Measurements from ENCODE around the gene GMPR2.
"Not testable (repeated sequence)": the region's sequence is repeated elsewhere in the genome, so short reads cannot be mapped to it uniquely, and the experiment has no call there.

Gene GMPR2

DNA sequence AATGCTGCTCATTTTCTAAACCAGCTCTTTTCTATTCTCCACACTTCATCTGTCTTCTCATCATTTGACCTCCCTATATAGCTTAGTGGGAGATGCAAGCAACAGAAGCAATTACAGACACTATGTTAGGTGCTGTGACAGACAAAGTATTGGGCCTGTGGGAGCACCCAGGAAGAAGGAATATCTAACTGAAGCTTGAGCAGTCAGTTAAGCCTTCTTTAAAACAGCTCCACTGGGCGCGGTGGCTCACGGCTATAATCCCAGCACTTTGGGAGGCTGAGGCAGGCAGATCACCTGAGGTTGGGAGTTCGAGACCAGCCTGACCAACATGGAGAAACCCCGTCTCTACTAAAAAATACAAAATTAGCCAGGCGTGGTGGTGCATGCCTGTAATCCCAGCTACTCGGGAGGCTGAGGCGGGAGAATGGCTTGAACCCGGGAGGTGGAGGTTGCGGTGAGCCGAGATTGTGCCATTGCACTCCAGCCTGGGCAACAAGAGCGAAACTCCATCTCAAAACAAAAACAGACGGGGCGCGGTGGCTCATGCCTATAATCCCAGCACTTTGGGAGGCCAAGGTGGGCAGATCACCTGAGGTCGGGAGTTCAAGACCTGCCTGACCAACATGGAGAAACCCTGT lies 29.4 kb upstream of the GMPR2 start:
- DNase-seq: not testable (repeated sequence)

DNA sequence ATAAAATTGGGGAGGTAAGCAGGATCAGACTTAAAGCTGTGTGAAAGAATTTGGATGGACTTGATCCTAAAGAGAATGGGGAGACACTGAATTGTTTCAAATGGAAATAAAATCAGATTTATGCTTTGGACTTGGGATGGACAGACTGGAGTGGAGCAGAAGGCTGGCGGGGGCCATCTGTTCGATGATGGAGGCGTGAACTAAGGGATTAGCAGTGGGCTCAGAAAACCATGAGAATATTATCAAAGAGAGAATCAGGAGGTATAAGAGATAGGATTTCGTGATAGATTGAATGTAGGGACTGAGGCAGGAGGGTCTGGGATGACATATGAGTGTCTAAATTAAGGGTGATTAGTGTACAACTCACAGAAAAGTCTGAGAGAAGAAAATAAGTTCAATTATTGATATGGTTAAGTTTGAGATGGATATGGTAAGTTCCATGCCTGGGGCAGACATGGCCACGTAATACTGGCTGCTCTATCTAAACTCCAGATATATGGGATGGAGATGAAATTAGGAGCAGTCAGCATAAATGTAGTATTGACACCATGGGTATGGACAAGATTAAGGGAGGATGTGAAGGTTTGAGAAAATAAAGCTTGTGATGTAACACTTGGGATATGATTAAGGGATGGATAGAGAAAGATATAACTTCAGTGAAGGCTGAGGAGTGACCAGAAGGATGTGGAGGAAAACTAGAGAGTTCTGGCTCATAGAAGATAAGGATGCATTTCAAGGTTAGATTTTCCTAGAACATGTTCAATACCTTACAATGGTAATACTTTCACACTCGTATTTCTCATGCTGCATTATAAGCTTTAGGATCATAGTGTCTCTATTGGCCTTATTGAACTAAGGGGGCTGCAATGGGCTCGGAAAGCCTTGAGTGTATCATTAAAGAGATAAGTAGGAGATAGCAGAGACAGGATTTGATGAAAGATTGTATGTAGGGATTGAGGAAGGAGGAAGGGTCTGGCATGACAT lies 28.3 kb upstream of the GMPR2 start:
- DNase-seq: no peak

DNA sequence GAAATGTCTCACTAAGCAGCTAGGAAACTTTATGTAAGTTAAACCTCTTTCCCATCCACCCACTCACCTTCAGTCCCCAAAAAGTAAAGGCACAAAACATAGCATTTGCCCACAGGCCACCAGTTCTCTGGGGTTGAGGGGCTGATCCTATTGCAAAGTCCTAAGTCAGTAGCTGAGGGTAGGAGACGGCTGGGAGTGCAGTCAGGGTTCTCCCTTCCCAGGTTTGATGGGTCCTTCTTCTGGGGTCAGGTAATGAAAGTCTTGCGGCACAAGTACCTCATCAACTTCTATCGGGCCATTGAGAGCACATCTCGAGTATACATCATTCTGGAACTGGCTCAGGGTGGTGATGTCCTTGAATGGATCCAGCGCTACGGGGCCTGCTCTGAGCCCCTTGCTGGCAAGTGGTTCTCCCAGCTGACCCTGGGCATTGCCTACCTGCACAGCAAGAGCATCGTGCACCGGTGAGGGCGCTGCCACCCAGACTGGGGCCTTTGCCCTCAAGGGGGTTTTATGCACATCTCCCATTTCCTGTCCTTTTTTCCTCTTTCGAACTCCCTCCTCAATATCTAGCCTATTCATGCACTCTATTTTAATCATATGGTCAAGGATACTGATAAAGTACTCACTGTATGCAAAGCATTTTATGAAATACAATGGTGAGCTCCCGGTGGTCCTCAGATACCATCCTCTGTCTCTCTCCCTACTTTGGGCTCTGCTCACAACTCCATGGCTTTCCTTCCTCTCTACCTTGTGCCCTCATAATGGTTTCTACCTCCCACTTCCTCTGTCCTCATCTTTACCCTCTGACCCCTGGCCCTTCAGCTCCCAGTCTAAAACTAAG lies 26.2 kb upstream of the GMPR2 start:
- no peak for DNase-seq

DNA sequence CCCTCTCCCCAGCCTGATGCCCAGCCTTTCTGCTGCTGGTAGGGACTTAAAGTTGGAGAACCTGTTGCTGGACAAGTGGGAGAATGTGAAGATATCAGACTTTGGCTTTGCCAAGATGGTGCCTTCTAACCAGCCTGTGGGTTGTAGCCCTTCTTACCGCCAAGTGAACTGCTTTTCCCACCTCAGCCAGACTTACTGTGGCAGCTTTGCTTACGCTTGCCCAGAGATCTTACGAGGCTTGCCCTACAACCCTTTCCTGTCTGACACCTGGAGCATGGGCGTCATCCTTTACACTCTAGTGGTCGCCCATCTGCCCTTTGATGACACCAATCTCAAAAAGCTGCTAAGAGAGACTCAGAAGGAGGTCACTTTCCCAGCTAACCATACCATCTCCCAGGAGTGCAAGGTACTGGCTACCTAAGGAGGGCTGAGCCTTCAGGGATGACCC lies 25.6 kb upstream of the GMPR2 start:
- no peak for DNase-seq

DNA sequence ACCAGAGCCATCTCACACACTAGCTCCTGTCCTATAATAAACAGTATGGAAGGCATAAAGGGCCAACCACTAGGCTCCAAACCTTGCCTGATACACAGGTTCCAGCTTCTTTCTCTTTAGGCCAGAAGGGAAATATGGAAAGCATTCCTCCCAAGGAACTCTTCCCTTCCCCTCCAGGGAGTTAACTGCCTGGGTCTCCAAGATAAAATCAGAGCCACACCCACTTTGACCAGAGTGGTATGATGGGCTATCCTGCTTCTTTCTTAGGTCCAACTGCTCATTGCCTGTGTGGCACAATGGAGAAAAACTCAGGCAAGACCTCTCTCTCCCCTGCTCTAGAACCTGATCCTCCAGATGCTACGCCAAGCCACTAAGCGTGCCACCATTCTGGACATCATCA lies 25.1 kb upstream of the GMPR2 start:
- DNase-seq: no peak

- no peak for DNase-seq
These were observed 21.4 kb upstream of the GMPR2 start for GRCh38 chr14:24211311-24211710.

- DNase-seq: peak; percentile 97
These were observed 19.5 kb upstream of the GMPR2 start, which contains the start of gene CHMP4A for GRCh38 chr14:24212924-24213865. TSS of gene CHMP4A (minus strand) at chr14:24213488. CDS start at chr14:24213439, 49 bp downstream.

DNA sequence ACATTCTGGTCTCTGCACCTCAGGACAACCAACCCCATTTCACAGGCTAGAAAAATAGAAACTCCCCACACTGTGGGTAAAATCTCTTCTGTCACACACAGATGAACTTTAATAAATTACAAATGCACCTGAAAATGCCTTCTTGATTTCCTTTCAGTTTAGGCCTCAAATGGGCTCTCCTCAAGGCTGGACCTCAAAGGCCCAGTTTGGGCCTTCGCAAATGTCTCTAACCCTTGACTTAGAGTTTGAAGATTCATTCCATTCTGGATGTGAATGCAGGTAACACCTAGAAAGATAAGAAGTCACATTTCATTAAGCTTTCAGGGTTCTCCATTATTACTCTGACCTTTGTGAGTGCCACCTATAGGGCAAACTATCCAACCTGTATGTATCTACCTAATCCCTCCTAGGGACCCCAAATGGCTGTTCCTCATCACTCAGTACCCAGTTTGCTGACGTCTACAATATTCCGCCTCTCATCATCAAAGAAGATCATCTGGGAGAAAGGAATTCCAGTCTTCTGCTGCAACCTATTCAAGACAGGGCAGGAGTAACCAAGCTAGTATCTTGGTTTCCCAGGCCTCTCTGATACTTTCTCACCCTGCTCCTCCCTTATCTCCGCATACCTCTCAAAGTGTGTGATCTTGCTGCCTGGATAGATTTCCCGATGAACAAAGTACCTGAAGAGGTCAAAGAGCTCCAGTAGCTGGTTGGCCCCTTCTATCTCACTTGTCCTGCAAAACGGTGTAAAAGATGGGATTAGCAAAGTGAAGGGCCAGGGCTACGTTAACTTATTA lies 18.7 kb upstream of the GMPR2 start:
- no peak for DNase-seq

GRCh38 chr14:24215495-24216344 lies 17.0 kb upstream of the GMPR2 start, which contains the start of gene MDP1:
TSS of gene MDP1 (minus strand) at chr14:24216066. CDS start at chr14:24215955, 111 bp downstream.
- DNase-seq: peak; percentile 88

DNA sequence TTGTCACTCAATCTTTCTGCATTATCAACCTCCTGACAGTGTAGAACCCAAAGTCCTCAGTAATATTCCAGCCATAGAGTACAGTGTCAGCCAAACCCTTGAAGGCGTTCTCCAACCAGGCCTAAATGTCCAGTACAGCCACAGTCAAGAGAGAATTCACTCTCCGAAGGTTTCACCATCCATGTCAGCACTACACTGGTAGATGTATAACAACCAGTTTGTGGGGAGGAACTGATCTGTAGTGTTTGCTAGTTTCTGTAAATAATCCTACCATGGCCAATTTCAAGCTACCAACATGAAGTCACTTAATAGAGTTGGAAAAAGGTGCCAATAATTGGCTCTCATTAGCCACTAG lies 16.4 kb upstream of the GMPR2 start:
- DNase-seq: no peak

DNA sequence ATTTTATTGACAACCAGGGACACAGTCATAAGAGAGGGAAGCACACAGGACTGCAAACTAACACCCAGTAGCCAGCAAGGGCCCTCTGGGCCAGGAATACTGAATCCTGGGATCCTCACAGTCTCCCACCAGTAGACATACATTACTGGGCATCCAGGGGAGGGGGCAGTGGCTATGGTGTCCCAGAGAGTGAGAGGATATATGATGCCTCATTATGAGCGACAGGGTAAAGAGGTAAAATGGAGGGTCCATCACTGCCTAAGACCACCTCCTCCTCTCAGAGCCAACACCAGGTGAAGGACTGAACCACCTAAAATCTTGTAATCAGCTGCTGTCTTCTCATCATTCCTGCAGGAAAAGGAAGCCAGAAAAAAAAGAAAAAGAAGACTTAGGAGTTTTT lies 15.9 kb upstream of the GMPR2 start:
- not testable (repeated sequence) for DNase-seq

DNA sequence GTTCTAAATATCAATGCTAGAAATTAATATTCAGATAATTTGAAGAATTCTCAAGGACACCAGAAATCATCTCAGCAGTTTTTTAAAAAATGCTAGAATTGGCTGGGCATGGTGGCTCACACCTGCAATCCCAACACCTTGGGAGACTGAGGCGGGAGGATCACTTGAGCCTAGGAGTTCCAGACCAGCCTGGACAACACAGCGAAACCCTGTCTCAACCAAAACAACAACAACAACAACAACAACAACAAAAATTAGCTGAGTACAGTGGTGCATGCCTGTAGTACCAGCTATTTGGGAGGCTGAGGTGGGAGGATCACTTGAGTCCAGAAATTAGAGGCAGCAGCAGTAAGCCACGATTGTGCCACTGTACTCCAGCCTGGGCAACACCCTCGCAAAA lies 13.6 kb upstream of the GMPR2 start:
- DNase-seq: no peak

GRCh38 chr14:24219521-24219920 lies 13.2 kb upstream of the GMPR2 start:
- no peak for DNase-seq

GRCh38 chr14:24222987-24223386 lies 9.7 kb upstream of the GMPR2 start:
- DNase-seq: not testable (repeated sequence)

- DNase-seq: no peak
These were observed 8.1 kb upstream of the GMPR2 start for GRCh38 chr14:24224618-24225071.

GRCh38 chr14:24226473-24226872 lies 6.3 kb upstream of the GMPR2 start:
- DNase-seq: no peak

- DNase-seq: no peak
These were observed 3.8 kb upstream of the GMPR2 start for GRCh38 chr14:24228902-24229301.

GRCh38 chr14:24231263-24232120 lies 1.2 kb upstream of the GMPR2 start:
- DNase-seq: no peak

DNA sequence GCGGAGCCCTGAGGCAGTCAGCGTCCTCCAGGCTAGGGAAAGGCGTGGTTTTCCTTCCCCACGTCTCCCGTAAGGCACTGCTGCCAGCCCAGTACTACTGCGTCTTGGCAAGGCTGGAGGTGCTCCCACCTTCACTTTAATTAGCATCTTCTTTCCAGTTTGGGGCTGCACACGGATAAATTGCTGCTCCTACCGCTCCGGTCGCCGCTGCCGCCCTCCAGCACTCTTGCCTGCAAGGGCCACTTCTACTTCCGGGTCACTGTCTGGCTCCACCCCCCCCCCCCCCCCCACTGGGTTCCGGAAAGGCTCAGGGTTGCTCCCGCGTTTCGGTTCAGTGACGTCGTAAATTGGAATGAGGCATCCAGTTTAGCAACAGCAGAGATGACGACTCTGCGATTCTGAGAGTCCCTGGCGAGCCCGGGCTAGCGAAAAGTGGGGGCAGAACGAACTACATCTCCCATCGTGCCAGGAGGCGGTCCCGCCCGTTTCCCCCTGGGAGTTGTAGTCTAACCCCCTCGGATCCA lies 546 bp upstream of the GMPR2 start, which contains the start of gene NEDD8:
Gene NEDD8 (minus strand): TSS at position 247 of the 524 bp plus-strand sequence. CDS start 100 bp downstream, at position 147.
- DNase-seq: peak; percentile 97

Data from SHP77 treated with DMSO at 0.1 percent for 48 hours (cell line).